ENCODE measurements around the gene GRIN3A. TPM values are rescaled to one million over a fixed set of nuclear protein-coding genes. Genes with fewer than 3 reads are reported as not detected.

The GRIN3A gene
- total and polyA plus RNA-seq, 11 donors, result 0.06 to 1.4 (median 0.21) TPM

DNA sequence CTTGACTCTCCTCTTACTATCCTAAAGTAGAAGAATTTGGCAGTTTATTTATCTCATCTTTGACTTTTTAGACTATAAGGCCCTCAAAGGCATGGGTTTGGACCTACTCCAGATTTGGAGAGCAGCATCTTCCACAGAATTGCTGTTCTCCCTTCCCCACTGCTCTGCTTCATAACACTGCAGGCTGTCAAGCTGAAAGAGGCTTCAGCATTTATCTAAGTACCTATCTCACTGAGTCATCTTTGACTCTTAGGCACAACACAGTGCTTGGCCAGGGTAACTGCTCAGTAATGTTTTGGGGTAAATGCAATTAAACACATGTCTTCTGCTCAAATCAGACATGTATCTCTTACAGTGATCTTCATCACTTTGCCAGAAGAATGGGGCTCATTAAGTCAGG, 60.6 kb downstream of the GRIN3A start:
- intact Hi-C loops (cut with DNase I), result no loop called here
- H3K4me3 ChIP-seq, result no peak overlapping the region
- H3K36me3 ChIP-seq, result no peaks in the 10 kb centered on the region
- no peaks in the 10 kb centered on the region for H3K9me3 ChIP-seq
- DNase-seq, result no peak
- TF ChIP-seq POLR2A (IDR thresholded peaks at IDR 0.05), result no peak
- no peak overlapping the region for H3K27ac ChIP-seq
- peaks cover 0 to 13% (median 0%) of the 10 kb centered on the region in 12 donors for H3K4me1 ChIP-seq
- no peaks in the 10 kb centered on the region for H3K27me3 ChIP-seq
- no peak for ATAC-seq

DNA sequence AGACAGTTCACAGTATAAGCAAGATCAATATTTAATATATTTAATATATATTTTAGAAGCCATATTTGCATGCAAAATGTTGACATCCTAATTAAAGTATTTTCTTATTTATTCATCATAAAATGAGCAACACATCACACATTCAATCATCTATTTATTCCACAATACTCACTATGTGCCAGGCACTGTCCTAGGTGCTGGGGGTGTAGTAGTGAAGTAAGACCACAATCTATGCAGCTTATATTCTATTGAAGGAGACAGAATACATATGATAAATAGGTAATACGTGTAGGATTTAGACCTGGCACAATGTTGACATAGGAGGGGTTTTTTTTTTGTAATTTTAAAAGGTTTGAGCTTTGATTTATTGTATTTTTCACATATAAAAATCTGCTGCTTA, 63.1 kb downstream of the GRIN3A start:
- intact Hi-C loops (cut with DNase I), result no loop called here
- Histone ChIP-seq H3K4me3 (no peak overlapping the region), H3K4me1 (peaks cover 0 to 13% (median 0%) of the 10 kb centered on the region in 12 donors), H3K27me3 (no peaks in the 10 kb centered on the region), H3K9me3 (no peaks in the 10 kb centered on the region), H3K36me3 (no peaks in the 10 kb centered on the region), H3K27ac (no peak overlapping the region)
- 61 to 81% (median 69%) methylated on average over 1 of the region's 1 CpG for WGBS, 4 donors
- no peak for TF ChIP-seq POLR2A (IDR thresholded peaks at IDR 0.05)
- TF ChIP-seq, protein P1, sequence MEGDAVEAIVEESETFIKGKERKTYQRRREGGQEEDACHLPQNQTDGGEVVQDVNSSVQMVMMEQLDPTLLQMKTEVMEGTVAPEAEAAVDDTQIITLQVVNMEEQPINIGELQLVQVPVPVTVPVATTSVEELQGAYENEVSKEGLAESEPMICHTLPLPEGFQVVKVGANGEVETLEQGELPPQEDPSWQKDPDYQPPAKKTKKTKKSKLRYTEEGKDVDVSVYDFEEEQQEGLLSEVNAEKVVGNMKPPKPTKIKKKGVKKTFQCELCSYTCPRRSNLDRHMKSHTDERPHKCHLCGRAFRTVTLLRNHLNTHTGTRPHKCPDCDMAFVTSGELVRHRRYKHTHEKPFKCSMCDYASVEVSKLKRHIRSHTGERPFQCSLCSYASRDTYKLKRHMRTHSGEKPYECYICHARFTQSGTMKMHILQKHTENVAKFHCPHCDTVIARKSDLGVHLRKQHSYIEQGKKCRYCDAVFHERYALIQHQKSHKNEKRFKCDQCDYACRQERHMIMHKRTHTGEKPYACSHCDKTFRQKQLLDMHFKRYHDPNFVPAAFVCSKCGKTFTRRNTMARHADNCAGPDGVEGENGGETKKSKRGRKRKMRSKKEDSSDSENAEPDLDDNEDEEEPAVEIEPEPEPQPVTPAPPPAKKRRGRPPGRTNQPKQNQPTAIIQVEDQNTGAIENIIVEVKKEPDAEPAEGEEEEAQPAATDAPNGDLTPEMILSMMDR (IDR thresholded peaks at IDR 0.05), result no peak
- DNase-seq (no peak), ATAC-seq (no peak)

DNA sequence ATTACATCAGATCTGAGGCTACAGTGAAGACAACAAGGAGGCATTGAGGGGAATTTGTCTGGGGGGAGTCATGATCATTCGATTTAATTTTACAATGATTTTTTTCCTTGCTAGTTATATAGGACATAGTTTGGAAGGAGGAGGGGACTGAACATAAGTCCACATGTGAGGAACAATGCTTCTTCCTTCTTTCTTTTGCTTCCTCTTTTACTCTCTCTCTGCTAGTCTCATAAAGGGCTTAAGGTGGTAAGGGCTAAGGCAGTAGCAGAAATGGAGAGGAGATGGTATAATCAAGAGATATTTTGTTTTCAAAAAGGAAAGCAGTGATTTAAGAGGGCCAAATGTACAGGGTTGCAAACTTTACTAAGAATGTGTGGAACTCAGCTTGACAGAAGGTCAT, 64.3 kb downstream of the GRIN3A start:
- no peak overlapping the region for H3K27ac ChIP-seq
- no peak for TF ChIP-seq POLR2A (IDR thresholded peaks at IDR 0.05)
- TF ChIP-seq, protein P1 (IDR thresholded peaks at IDR 0.05), result no peak
- 49 to 78% (median 57%) methylated on average over 1 of the region's 1 CpG for WGBS, 4 donors
- no peaks in the 10 kb centered on the region for H3K36me3 ChIP-seq
- DNase-seq, result no peak
- H3K9me3 ChIP-seq, result no peaks in the 10 kb centered on the region
- no peak overlapping the region for H3K4me3 ChIP-seq
- ATAC-seq, result no peak
- H3K27me3 ChIP-seq, result no peaks in the 10 kb centered on the region
- intact Hi-C loops (cut with DNase I), result no loop called here
- H3K4me1 ChIP-seq, result peaks cover 0 to 13% (median 0%) of the 10 kb centered on the region in 12 donors

- H3K36me3 ChIP-seq, result no peaks in the 10 kb centered on the region
Observed at GRCh38 chr9:101673642-101674041, 64.8 kb downstream of the GRIN3A start.

GRCh38 chr9:101671567-101671966, 66.9 kb downstream of the GRIN3A start:
- Histone ChIP-seq H3K27me3 (no peaks in the 10 kb centered on the region), H3K27ac (no peak overlapping the region), H3K4me3 (no peak overlapping the region), H3K9me3 (no peaks in the 10 kb centered on the region), H3K4me1 (peaks cover 0 to 13% (median 0%) of the 10 kb centered on the region in 12 donors), H3K36me3 (no peaks in the 10 kb centered on the region)
- intact Hi-C loops (cut with DNase I), result no loop called here
- no peak for ATAC-seq
- TF ChIP-seq, protein P1 (IDR thresholded peaks at IDR 0.05), result no peak
- no peak for TF ChIP-seq POLR2A (IDR thresholded peaks at IDR 0.05)
- no peak for DNase-seq
- WGBS, 4 donors, result 34 to 56% (median 42%) methylated on average over 1 of the region's 1 CpG

More at GRCh38 chr9:101673642-101674041, 64.8 kb downstream of the GRIN3A start:
- no peak for DNase-seq
- whole genome bisulfite sequencing, 4 donors, result 63 to 74% (median 68%) methylated on average over 2 of the region's 2 CpGs
- TF ChIP-seq, protein P1 (IDR thresholded peaks at IDR 0.05), result no peak
- TF ChIP-seq POLR2A (IDR thresholded peaks at IDR 0.05), result no peak
- intact Hi-C loops (cut with DNase I), result no loop called here
- ATAC-seq, result no peak
- no peak overlapping the region for H3K4me3 ChIP-seq
- peaks cover 0 to 13% (median 0%) of the 10 kb centered on the region in 12 donors for H3K4me1 ChIP-seq
- no peak overlapping the region for H3K27ac ChIP-seq
- H3K9me3 ChIP-seq, result no peaks in the 10 kb centered on the region
- no peaks in the 10 kb centered on the region for H3K27me3 ChIP-seq

Data from heart left ventricle (tissue), 16 donors.